ENCODE results near the gene ZC3H7A. TPM values are rescaled to one million over a fixed set of nuclear protein-coding genes. Genes with fewer than 3 reads are reported as not detected.

The ZC3H7A gene
- total and polyA plus RNA-seq, 9 of the 15 experiments (the other 6 are each of a cell fraction or from before 2014, with no cell fraction given) = 19.8 to 49.1 (median 28.2) TPM

DNA sequence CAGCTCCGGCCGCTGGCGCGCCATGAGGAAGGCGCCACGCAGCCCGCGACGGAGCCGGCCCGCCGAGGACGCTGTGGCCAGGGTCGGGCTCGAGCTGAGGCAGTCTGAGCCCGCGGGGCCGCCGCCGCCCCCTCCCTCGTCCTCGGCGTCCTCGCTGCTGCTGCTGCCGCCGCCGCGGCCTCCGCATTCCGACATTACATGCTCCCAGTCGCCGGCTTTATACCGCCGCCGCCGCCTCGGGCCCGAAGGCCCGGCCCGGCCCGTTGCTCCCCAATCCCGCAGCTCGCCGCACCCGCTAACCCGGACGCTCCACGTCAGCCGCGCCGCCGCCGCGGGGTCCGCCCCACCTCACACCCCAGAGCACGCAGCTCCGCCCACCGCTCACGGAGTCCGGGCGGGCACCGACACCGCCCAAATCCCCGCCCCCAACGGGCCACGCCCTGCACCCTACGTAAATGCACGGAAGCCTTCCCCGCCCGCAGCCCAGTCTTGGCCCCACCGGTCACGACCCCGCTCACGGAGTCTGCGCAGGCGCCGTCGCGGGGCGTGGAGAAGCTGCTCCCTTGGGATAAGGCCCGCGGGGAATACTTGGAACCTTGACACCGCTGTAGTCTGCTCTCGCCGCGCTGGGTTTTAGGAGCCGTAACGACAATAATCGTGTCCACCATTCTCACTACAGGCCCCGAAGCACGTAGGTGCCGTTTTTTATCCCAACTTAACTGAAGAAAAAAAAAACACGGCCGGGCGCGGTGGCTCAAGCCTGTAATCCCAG is 54.3 kb downstream of the ZC3H7A start, which contains the start of gene TXNDC11 (continued):
- TF ChIP-seq, protein P1, sequence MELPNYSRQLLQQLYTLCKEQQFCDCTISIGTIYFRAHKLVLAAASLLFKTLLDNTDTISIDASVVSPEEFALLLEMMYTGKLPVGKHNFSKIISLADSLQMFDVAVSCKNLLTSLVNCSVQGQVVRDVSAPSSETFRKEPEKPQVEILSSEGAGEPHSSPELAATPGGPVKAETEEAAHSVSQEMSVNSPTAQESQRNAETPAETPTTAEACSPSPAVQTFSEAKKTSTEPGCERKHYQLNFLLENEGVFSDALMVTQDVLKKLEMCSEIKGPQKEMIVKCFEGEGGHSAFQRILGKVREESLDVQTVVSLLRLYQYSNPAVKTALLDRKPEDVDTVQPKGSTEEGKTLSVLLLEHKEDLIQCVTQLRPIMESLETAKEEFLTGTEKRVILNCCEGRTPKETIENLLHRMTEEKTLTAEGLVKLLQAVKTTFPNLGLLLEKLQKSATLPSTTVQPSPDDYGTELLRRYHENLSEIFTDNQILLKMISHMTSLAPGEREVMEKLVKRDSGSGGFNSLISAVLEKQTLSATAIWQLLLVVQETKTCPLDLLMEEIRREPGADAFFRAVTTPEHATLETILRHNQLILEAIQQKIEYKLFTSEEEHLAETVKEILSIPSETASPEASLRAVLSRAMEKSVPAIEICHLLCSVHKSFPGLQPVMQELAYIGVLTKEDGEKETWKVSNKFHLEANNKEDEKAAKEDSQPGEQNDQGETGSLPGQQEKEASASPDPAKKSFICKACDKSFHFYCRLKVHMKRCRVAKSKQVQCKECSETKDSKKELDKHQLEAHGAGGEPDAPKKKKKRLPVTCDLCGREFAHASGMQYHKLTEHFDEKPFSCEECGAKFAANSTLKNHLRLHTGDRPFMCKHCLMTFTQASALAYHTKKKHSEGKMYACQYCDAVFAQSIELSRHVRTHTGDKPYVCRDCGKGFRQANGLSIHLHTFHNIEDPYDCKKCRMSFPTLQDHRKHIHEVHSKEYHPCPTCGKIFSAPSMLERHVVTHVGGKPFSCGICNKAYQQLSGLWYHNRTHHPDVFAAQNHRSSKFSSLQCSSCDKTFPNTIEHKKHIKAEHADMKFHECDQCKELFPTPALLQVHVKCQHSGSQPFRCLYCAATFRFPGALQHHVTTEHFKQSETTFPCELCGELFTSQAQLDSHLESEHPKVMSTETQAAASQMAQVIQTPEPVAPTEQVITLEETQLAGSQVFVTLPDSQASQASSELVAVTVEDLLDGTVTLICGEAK (IDR thresholded peaks at IDR 0.05) = no peak; the same call in 1 of the 2 replicates
- TF ChIP-seq, protein P1 (CRISPR knock-in tag; IDR thresholded peaks at IDR 0.05) = no peak
- no peak for TF ChIP-seq ZNF41 (CRISPR knock-in tag; conservative IDR thresholded peaks at IDR 0.05)
- TF ChIP-seq, protein P2, sequence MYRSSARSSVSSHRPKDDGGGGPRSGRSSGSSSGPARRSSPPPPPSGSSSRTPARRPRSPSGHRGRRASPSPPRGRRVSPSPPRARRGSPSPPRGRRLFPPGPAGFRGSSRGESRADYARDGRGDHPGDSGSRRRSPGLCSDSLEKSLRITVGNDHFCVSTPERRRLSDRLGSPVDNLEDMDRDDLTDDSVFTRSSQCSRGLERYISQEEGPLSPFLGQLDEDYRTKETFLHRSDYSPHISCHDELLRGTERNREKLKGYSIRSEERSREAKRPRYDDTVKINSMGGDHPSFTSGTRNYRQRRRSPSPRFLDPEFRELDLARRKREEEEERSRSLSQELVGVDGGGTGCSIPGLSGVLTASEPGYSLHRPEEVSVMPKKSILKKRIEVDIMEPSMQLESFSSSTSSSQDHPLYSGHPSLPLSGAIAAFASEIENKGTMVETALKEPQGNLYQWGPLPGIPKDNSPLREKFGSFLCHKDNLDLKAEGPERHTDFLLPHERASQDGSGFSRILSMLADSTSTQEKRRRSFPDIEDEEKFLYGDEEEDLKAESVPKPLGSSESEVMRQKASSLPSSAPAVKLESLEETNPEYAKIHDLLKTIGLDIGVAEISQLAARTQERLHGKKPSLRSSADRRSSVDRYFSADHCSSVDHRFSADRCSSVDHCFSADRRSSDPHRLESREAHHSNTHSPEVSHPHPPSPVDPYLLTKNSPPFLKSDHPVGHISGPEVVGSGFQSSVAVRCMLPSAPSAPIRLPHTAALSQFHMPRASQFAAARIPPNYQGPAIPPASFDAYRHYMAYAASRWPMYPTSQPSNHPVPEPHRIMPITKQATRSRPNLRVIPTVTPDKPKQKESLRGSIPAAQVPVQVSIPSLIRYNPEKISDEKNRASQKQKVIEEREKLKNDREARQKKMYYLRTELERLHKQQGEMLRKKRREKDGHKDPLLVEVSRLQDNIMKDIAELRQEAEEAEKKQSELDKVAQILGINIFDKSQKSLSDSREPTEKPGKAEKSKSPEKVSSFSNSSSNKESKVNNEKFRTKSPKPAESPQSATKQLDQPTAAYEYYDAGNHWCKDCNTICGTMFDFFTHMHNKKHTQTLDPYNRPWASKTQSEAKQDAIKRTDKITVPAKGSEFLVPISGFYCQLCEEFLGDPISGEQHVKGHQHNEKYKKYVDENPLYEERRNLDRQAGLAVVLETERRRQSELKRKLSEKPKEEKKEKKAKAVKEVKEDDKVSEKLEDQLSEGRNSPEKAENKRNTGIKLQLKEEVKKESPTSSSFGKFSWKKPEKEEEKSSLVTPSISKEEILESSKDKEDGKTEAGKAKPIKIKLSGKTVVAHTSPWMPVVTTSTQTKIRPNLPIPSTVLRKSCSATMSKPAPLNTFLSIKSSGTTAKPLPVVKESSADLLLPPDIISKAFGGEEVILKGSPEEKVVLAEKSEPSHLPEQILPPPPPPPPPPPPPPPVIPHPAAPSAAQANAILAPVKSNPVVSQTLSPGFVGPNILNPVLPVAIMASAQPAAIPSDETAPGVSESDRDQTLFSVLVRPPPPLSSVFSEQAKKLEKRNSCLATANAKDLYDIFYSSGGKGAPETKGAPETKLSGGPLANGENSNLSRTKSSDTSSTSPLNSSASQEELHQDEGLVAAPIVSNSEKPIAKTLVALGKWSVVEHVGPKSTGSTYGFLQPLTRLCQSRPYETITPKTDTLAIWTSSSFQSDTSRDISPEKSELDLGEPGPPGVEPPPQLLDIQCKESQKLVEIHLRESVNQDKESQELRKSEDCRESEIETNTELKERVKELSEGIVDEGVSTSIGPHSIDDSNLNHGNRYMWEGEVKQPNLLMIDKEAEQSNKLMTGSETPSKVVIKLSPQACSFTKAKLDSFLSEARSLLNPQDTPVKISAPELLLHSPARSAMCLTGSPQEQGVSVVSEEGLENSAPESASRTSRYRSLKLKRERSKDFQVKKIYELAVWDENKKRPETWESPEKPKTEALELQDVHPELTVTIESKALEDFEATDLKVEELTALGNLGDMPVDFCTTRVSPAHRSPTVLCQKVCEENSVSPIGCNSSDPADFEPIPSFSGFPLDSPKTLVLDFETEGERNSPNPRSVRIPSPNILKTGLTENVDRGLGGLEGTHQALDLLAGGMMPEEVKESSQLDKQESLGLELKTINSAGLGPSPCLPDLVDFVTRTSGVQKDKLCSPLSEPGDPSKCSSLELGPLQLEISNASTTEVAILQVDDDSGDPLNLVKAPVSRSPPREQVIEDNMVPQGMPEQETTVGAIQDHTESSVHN (IDR thresholded peaks at IDR 0.05; ENCODE audit: borderline replicate concordance in 1 of 2, low read depth in 1 of 2) = no peak
- no peak for TF ChIP-seq SRSF9 (IDR thresholded peaks at IDR 0.05; ENCODE audit: borderline replicate concordance, low read depth, low read length)
- no peak for TF ChIP-seq SNRNP70 (optimal IDR thresholded peaks at IDR 0.05; ENCODE audit: low read depth, low read length)
- no peak; the same call in 1 of the 2 replicates for TF ChIP-seq PML (IDR thresholded peaks at IDR 0.05; ENCODE audit: low read length)
